Ovary (tissue), 9 donors: Measurements from ENCODE around the gene P2RX1. TPM values are rescaled to one million over a fixed set of nuclear protein-coding genes. Genes with fewer than 3 reads are reported as not detected.

Experiments
- DNase-seq, 5 donors: peaks; one replicate each; pipeline ENCODE4 v3.0.0-alpha.2; 2019 to 2020
- H3K27ac ChIP-seq, 2 donors: fragments of 200-600 bp; one replicate each; pipeline versions ENCODE4 v1.5.1 to v1.8.0; 2019 to 2022
- H3K27me3 ChIP-seq: fragments of 200-600 bp; one replicate; pipeline ENCODE4 v1.8.0; 2022
- H3K36me3 ChIP-seq: fragments of 200-600 bp; sonication (generic); one replicate; pipeline ENCODE4 v1.5.1; 2019
- H3K4me1 ChIP-seq: one replicate; pipeline ENCODE4 v1.8.1; 2013; ENCODE audit warnings: mild to moderate bottlenecking, moderate library complexity; ENCODE audit not compliant: insufficient read depth
- H3K4me3 ChIP-seq: fragments of 200-600 bp; sonication (generic); one replicate; pipeline ENCODE4 v1.5.1; 2017
- H3K9me3 ChIP-seq, 2 donors: fragments of 200-600 bp in 1 of 2; sonication (generic) in 1 of 2; one replicate each; pipeline versions ENCODE4 v1.5.1 to v1.8.1; 2013 to 2019; ENCODE audit warnings: mild to moderate bottlenecking in 1 of 2, moderate library complexity in 1 of 2
- EP300 ChIP-seq: sonication (generic); formaldehyde crosslinking; IDR thresholded peaks from one replicate; pipeline ENCODE4 v1.6.1; 2017; ENCODE audit warnings: antibody characterized with exemption
- POLR2A ChIP-seq: fragments of 450-650 bp; IDR thresholded peaks from one replicate; pipeline ENCODE4 v1.6.1; 2017; ENCODE audit warnings: antibody characterized with exemption, mild to moderate bottlenecking, moderate library complexity
- whole genome bisulfite sequencing, 3 donors: extraction: QIAGEN DNeasy Blood & Tissue Kit in 1 of 3; methylation state at CpG; one replicate each; pipeline versions ENCODE4 v1.1.5 to v1.1.7; 2013 to 2017; 5-methylcytosine and 5-hydroxymethylcytosine counted together
- intact Hi-C, 4 donors: fragments of 100-400 bp; cut with DNase I; formaldehyde crosslinking; loops; one replicate each; pipeline versions ENCODE4 v1.11.0 to v1.15.1; 2022 to 2023
- polyA plus RNA-seq, 2 donors: library from polyadenylated mRNA; stranded (reverse); fragments of 200-250 nt in 1 of 2; fragments of 350-450 nt in 1 of 2; fragmentation: Illumina TruSeq in 1 of 2; extraction: RNeasy Lipid Tissue Mini Kit (QIAGEN cat#74804) in 1 of 2; gene quantifications; one replicate each; pipeline ENCODE4 v1.2.3, GENCODE V29; 2013 to 2014
- total RNA-seq, 7 donors: library from RNA; depleted of rRNA in 2 of 7; stranded (reverse); fragments of >200 nt in 2 of 7; fragmentation: NEBNext Ultra II Directional in 3 of 7; extraction: Animal tissue kit (Norgen Biotek cat#: 25700) in 3 of 7; gene quantifications; one replicate each; pipeline versions ENCODE4 v1.1.0 to v1.2.4, GENCODE V29; 2016 to 2023
- TF ChIP-seq, protein P1 (sequence below), 3 donors: fragments of 450-650 bp in 2 of 3; fragments of 200-600 bp in 1 of 3; IDR thresholded peaks; one replicate each; pipeline versions ENCODE4 v1.5.1 to v1.8.0; 2016 to 2022; ENCODE audit warnings: antibody characterized with exemption in 3 of 3, mild to moderate bottlenecking in 1 of 3
- donor health status: DM: no; HTN: no; CAD: no; lungs with moderate emphysema.
- donor health status: DM: no; HTN: no; CAD: no.
- donor health status: Bipolar disorder and iron deficiency.
- donor health status: DM: yes; HTN: yes; CAD: no.
- donor health status: DM: no; HTN: no; CAD: no.
- donor health status: DM: yes; HTN: yes; CAD: no.

The P2RX1 gene
- total and polyA plus RNA-seq, 9 donors, result 0.24 to 4.6 (median 0.99) TPM

DNA sequence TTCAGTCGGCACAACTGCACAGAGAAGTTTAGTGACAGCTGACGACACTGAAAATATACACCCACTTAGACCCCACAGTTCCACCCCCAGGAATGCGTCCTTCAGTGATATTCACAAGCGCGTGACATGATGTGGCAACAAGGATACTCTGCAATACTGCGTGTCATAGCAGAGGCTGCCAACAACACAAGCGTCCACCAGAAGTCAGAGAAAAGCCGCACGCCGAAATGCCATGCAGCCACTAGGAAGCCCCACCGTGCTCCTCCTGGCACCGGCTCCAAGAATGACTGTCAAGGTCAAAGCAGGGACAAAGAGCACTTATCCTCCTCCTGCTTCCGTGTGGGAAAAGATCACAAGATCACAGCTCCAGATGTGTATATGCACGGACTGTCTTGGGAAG lies 44.5 kb upstream of the P2RX1 start:
- no peak for TF ChIP-seq POLR2A
- TF ChIP-seq EP300, result no peak
- TF ChIP-seq, protein P1, sequence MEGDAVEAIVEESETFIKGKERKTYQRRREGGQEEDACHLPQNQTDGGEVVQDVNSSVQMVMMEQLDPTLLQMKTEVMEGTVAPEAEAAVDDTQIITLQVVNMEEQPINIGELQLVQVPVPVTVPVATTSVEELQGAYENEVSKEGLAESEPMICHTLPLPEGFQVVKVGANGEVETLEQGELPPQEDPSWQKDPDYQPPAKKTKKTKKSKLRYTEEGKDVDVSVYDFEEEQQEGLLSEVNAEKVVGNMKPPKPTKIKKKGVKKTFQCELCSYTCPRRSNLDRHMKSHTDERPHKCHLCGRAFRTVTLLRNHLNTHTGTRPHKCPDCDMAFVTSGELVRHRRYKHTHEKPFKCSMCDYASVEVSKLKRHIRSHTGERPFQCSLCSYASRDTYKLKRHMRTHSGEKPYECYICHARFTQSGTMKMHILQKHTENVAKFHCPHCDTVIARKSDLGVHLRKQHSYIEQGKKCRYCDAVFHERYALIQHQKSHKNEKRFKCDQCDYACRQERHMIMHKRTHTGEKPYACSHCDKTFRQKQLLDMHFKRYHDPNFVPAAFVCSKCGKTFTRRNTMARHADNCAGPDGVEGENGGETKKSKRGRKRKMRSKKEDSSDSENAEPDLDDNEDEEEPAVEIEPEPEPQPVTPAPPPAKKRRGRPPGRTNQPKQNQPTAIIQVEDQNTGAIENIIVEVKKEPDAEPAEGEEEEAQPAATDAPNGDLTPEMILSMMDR (IDR thresholded peaks at IDR 0.05), result no peak
- H3K27ac ChIP-seq, result no peak overlapping the region

DNA sequence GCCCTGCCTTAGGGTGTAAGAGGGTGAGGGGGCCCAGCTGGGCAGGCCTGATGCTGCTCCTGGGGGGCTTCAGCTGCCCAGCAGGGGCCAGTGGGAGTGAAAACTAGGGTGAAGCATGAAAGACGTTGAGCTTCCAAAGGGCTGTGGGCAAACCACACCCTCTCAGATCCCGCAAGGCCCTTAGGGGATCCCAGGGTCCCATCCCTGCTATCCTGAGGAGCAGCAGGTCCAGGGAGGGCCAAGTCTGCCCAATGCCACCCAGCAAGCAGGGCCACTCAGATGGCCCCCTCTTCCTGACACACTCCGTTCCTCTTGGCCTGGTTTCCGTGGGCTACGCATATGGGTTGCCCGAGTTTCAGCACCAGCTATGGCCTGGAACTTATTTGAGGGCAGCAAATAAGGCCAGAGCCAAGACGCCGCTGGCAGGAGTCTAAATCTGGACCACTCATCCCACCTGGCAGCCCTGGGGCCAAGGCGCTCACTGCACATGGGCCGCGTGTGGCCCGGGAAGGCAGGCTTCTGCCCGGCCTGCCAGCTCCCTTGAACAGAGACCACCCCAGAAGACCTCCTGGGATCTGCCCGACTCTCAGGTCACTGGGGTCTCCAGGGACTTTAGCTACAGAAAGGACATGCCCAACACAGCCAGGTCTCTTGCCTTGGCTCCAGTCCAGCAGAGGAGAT lies 43.8 kb upstream of the P2RX1 start:
- H3K4me1 ChIP-seq, result no peaks in the 10 kb centered on the region

More for the DNA sequence above, 44.5 kb upstream of the P2RX1 start:
- Histone ChIP-seq H3K4me3 (no peak overlapping the region), H3K27me3 (no peaks in the 10 kb centered on the region), H3K9me3 (no peaks in the 10 kb centered on the region), H3K4me1 (no peaks in the 10 kb centered on the region), H3K36me3 (no peaks in the 10 kb centered on the region)
- 31 to 60% (median 37%) methylated on average over 14 of the region's 14 CpGs for WGBS, 3 donors
- DNase-seq, result no peak
- intact Hi-C loops, result no loop called here

DNA sequence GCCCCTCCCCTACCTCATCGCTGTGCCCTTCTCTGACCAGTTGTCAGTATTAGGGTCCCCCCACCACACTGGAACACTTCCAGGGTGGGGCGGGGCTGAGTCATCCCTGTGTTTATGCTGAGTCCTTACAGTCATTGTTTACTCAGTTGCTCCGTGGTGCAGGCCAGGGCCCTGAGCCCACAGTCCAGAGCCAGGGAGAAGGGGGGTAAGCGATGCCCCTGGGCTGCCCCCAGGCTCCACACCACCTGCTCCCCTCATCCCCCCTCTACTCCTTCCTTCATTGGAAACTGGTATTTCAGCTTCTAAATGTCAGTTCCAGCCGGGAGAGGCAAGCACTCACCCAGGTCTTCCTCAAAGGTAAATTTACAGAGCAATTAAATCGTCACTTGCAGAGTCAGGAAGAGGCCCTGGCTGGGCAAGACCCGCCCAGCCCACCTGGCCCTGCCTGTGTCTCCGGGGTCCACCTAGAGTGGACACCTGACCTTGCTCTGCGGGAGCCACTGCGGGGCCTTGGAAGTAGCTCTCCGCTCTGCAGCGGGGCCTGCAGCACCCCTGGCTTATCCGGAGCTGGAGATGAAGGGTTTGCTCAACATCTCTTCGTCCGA lies 43.1 kb upstream of the P2RX1 start:
- H3K27ac ChIP-seq, result no peak overlapping the region
- no peaks in the 10 kb centered on the region for H3K9me3 ChIP-seq
- no peaks in the 10 kb centered on the region for H3K27me3 ChIP-seq
- 72 to 80% (median 79%) methylated on average over 15 of the region's 15 CpGs for WGBS, 3 donors
- intact Hi-C loops, result no loop called here
- H3K36me3 ChIP-seq, result no peaks in the 10 kb centered on the region
- no peak overlapping the region for H3K4me3 ChIP-seq
- no peak for DNase-seq
- H3K4me1 ChIP-seq, result no peaks in the 10 kb centered on the region
- TF ChIP-seq, protein P1 (IDR thresholded peaks at IDR 0.05), result no peak
- TF ChIP-seq EP300 (no peak), POLR2A (no peak)

More for the DNA sequence above, 43.8 kb upstream of the P2RX1 start:
- no peaks in the 10 kb centered on the region for H3K36me3 ChIP-seq
- TF ChIP-seq EP300 (no peak), POLR2A (no peak)
- TF ChIP-seq, protein P1 (IDR thresholded peaks at IDR 0.05), result no peak
- no peak overlapping the region for H3K27ac ChIP-seq
- H3K27me3 ChIP-seq, result no peaks in the 10 kb centered on the region
- no peak overlapping the region for H3K4me3 ChIP-seq
- no peaks in the 10 kb centered on the region for H3K9me3 ChIP-seq
- WGBS, 3 donors, result 91 to 94% (median 93%) methylated on average over 13 to 14 of the region's 14 CpGs
- intact Hi-C loops, result no loop called here
- no peak for DNase-seq

DNA sequence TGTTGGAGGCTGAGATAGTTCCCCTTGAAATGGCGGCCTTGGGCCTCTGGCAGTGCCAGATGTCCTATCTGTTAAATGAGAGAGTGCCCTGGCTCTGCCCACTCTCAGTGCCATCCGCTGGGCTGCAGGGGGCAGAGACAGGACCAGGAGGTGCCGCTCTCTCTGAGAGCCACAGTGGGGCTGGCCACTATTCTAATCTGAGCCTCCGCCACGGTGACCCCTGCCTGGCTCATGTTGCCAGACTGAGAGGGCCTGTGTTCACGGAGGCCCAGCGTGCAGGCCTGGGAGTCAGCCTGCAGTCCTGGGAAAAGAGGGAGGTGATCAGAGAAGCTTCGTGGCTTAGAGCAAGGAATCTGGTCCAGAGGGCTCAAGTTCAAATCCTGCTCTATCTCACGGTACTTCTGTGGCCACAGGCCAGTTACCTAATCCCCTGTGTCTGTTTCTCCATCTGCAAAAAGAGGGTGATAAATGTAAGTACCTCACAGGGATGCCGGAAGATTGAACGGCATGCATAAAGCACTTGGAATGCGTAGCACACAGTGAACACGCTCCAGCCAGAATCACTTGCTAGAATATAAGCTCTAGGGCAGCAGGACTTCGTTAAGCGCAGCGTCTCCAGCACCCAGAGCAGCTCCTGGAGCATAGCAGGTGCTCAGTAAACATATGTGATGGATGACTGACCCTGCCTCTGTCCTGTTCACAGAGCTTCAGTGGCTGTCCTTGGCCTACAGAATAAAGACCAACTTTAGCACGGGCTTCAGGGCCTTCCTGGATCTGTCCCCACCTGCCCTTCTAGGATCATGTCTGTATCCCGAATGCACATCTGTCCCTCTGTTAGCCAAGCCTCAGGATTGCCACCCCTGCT lies 41.7 kb upstream of the P2RX1 start:
- intact Hi-C loops, result no loop called here
- 86 to 87% (median 87%) methylated on average over 18 of the region's 18 CpGs for WGBS, 3 donors
- Histone ChIP-seq H3K27ac (no peak overlapping the region), H3K4me1 (no peaks in the 10 kb centered on the region), H3K9me3 (no peaks in the 10 kb centered on the region), H3K4me3 (no peak overlapping the region), H3K36me3 (no peaks in the 10 kb centered on the region), H3K27me3 (no peaks in the 10 kb centered on the region)
- TF ChIP-seq, protein P1 (IDR thresholded peaks at IDR 0.05), result no peak
- TF ChIP-seq EP300 (no peak), POLR2A (no peak)
- no peak for DNase-seq
